NOMO-1 treated with dmso at 0.1 percent for 144 hours (cell line): ENCODE results near the gene CEP55.

Source experiments
- DNase-seq: peaks from one replicate; lab custom pipeline; 2025; ENCODE audit not compliant: unreplicated experiment; lab: John Stamatoyannopoulos, UW

CEP55 gene

GRCh38 chr10:93559490-93559889, 63.1 kb downstream of the CEP55 start:
- DNase-seq = no peak

GRCh38 chr10:93560541-93560940, 64.1 kb downstream of the CEP55 start:
- DNase-seq = no peak

- DNase-seq = no peak
Observed at GRCh38 chr10:93565446-93565845, 69.0 kb downstream of the CEP55 start.

GRCh38 chr10:93566435-93567276, 70.2 kb downstream of the CEP55 start, which contains the start of gene FFAR4:
TSS of gene FFAR4 (plus strand) at chr10:93566665. CDS start at chr10:93566721, 56 bp downstream.
- DNase-seq = no peak

- DNase-seq = no peak
Observed at GRCh38 chr10:93567277-93568104, 71.1 kb downstream of the CEP55 start.

GRCh38 chr10:93568105-93568390, 71.6 kb downstream of the CEP55 start:
- no peak for DNase-seq

GRCh38 chr10:93570383-93570782, 74.0 kb downstream of the CEP55 start:
- DNase-seq = no peak

GRCh38 chr10:93572606-93573005, 76.2 kb downstream of the CEP55 start:
- DNase-seq = no peak

- peak; percentile 65 for DNase-seq
Observed at GRCh38 chr10:93573051-93573909, 76.9 kb downstream of the CEP55 start.

- no peak for DNase-seq
Observed at GRCh38 chr10:93573924-93574323, 77.5 kb downstream of the CEP55 start.

GRCh38 chr10:93576888-93577287, 80.5 kb downstream of the CEP55 start:
- DNase-seq = no peak

GRCh38 chr10:93577565-93577964, 81.2 kb downstream of the CEP55 start:
- DNase-seq = no peak
